GM12878 (cell line): Measurements from ENCODE around the gene TBC1D24. TPM values are rescaled to one million over a fixed set of nuclear protein-coding genes. Genes with fewer than 3 reads are reported as not detected.

ENCODE experiments used
- ATAC-seq: fragments of 200-7000 bp; cut with Tn5 transposase; 3 replicates; pipeline ENCODE4 v1.9.1; 2020; ENCODE audit warnings: mild to moderate bottlenecking, moderate library complexity
- BruUV-seq: library from RNA; stranded (reverse); fragments of 400-500 nt; replicated peaks from 2 replicates; lab custom pipeline; 2021; lab: Mats Ljungman, UMichigan
- CTCF ChIA-PET: fragments of 300-600 bp; sonication (Branson Sonifier 250); formaldehyde crosslinking; extraction: SDS; loops from one replicate; lab custom pipeline; 2021; ENCODE audit warnings: inconsistent platforms; lab: Yijun Ruan, JAX
- POLR2A ChIA-PET: fragments of 350-600 bp; formaldehyde crosslinking; extraction: SDS; loops from one replicate; lab custom pipeline; 2021; ENCODE audit warnings: inconsistent platforms; lab: Charles Lee
- RAD21 ChIA-PET: fragments of 300-600 bp; sonication (Branson Sonifier 250); formaldehyde crosslinking; loops from one replicate; lab custom pipeline; 2023; ENCODE audit warnings: antibody characterized with exemption; ENCODE audit not compliant: unreplicated experiment; lab: Charles Lee
- SMC1A ChIA-PET: fragments of 300-600 bp; sonication (Branson Sonifier 250); formaldehyde crosslinking; loops from one replicate; lab custom pipeline; 2023; ENCODE audit not compliant: unreplicated experiment, uncharacterized antibody; lab: Charles Lee
- DNase-seq: peaks from one replicate; pipeline ENCODE4 v3.0.0-alpha.2; 2011; ENCODE audit warnings: low read depth, low spot score
- FAIRE-seq: peaks from 3 replicates; lab custom pipeline; 2011; peaks lifted over from hg19 to GRCh38; lab: Jason Lieb, UNC
- H2AFZ ChIP-seq: 2 replicates; pipeline ENCODE4 v1.6.0; 2011; ENCODE audit warnings: low read depth, low read length, control low read depth; ENCODE audit not compliant: control insufficient read depth
- H3K27ac ChIP-seq: 2 replicates; pipeline ENCODE4 v1.5.1; 2011; ENCODE audit warnings: control low read depth; ENCODE audit not compliant: control insufficient read depth, insufficient read depth
- H3K27me3 ChIP-seq, 2 experiments: replicated peaks in 1 of 2; 2 replicates each; pipeline versions ENCODE4 v1.6.0 to v1.6.1; 2011; ENCODE audit warnings: low read length in 1 of 2; ENCODE audit not compliant: control insufficient read depth in 2 of 2, insufficient read depth in 2 of 2
- H3K36me3 ChIP-seq, 2 experiments: 2 replicates each; pipeline ENCODE4 v1.5.1; 2011; ENCODE audit warnings: low read length in 1 of 2; ENCODE audit not compliant: control insufficient read depth in 2 of 2, insufficient read depth in 2 of 2
- H3K4me1 ChIP-seq: 2 replicates; pipeline ENCODE4 v1.6.1; 2011; ENCODE audit warnings: mild to moderate bottlenecking, low read length, moderate library complexity, mixed read lengths; ENCODE audit not compliant: control insufficient read depth, insufficient read depth
- H3K4me2 ChIP-seq: 2 replicates; pipeline ENCODE4 v1.6.0; 2011; ENCODE audit warnings: control low read depth; ENCODE audit not compliant: control insufficient read depth, insufficient read depth
- H3K4me3 ChIP-seq: fragments of 200-600 bp; sonication (generic); 2 replicates; pipeline ENCODE4 v1.5.1; 2016
- H3K79me2 ChIP-seq: 2 replicates; pipeline ENCODE4 v1.6.0; 2011; ENCODE audit warnings: low read length; ENCODE audit not compliant: control insufficient read depth, insufficient read depth
- H3K9ac ChIP-seq: 2 replicates; pipeline ENCODE4 v1.8.0; 2011; ENCODE audit warnings: low read length, control low read depth, mixed read lengths; ENCODE audit not compliant: control insufficient read depth, insufficient read depth
- H3K9me3 ChIP-seq: replicated peaks from 3 replicates; pipeline ENCODE4 v1.5.1; 2011; ENCODE audit warnings: mild to moderate bottlenecking, low read length; ENCODE audit not compliant: control insufficient read depth, insufficient read depth
- H4K20me1 ChIP-seq: 2 replicates; pipeline ENCODE4 v1.6.0; 2011; ENCODE audit not compliant: control insufficient read depth, insufficient read depth
- ASH2L ChIP-seq: fragments of 300-600, 200-600 bp; sonication (generic); IDR thresholded peaks from 2 replicates; pipeline ENCODE4 v1.6.1; 2017; ENCODE audit warnings: low read depth, mild to moderate bottlenecking, borderline replicate concordance
- CBFB ChIP-seq: IDR thresholded peaks from 2 replicates; pipeline ENCODE4 v1.6.1; 2016; ENCODE audit warnings: antibody characterized with exemption, low read depth
- CBX5 ChIP-seq: sonication (generic); IDR thresholded peaks from 2 replicates; pipeline ENCODE4 v1.6.1; 2016; ENCODE audit warnings: low read depth, moderate library complexity, mild to moderate bottlenecking, inconsistent platforms
- MTA3 ChIP-seq: IDR thresholded peaks from 2 replicates; pipeline ENCODE4 v1.6.1; 2012; ENCODE audit warnings: low read length, inconsistent platforms, borderline replicate concordance
- MYC ChIP-seq: IDR thresholded peaks from 2 replicates; pipeline ENCODE4 v1.6.1; 2011; ENCODE audit warnings: mild to moderate bottlenecking, low read length, moderate library complexity, inconsistent platforms; ENCODE audit not compliant: insufficient read depth, insufficient replicate concordance, insufficient read length, severe bottlenecking
- NR2C1 ChIP-seq: fragments of 450-650 bp; IDR thresholded peaks from 2 replicates; pipeline ENCODE4 v1.6.1; 2017; ENCODE audit warnings: antibody characterized with exemption, mild to moderate bottlenecking, moderate library complexity
- PBX3 ChIP-seq: IDR thresholded peaks from 2 replicates; pipeline ENCODE4 v1.6.1; 2011; ENCODE audit warnings: mild to moderate bottlenecking, low read depth, low read length, moderate library complexity; ENCODE audit not compliant: insufficient replicate concordance
- RCOR1 ChIP-seq: conservative IDR thresholded peaks from 2 replicates; pipeline ENCODE4 v1.6.1; 2012; ENCODE audit warnings: low read depth, low read length, improper control_type of control experiment
- STAT1 ChIP-seq: fragments of 450-650 bp; conservative IDR thresholded peaks from 2 replicates; pipeline ENCODE4 v1.6.1; 2014; ENCODE audit warnings: antibody characterized with exemption, mild to moderate bottlenecking
- USF1 ChIP-seq: IDR thresholded peaks from 2 replicates; pipeline ENCODE4 v1.6.1; 2011; ENCODE audit warnings: borderline replicate concordance, low read depth, mild to moderate bottlenecking, moderate library complexity, mixed read lengths, low read length; ENCODE audit not compliant: insufficient read depth; ENCODE audit errors: extremely low read length
- ZBED1 ChIP-seq: IDR thresholded peaks from 2 replicates; pipeline ENCODE4 v1.6.1; 2016; ENCODE audit warnings: borderline replicate concordance
- WGBS: methylation state at CpG from one replicate; pipeline ENCODE4 v1.1.6; 2016; ENCODE audit warnings: low lambda C conversion rate; ENCODE audit not compliant: insufficient replicate concordance, insufficient coverage; ENCODE audit errors: missing lambda C conversion rate; 5-methylcytosine and 5-hydroxymethylcytosine counted together
- in situ Hi-C: fragments of 300-500 bp; cut with MboI; formaldehyde crosslinking; loops from 9 replicates; pipeline ENCODE4 v1.14.3; 2018; ENCODE audit warnings: mixed read lengths
- intact Hi-C: fragments of 100-400 bp; cut with micrococcal nuclease; formaldehyde crosslinking; loops from one replicate; pipeline ENCODE4 v1.14.2; 2022; ENCODE audit not compliant: unreplicated experiment
- polyA plus RNA-seq, 11 experiments: library from polyadenylated mRNA; depleted of rRNA in 4 of 11; unstranded in 6 of 11; stranded (reverse) in 5 of 11; fragments of >200 nt; fragmentation: Nextera tagmentation in 4 of 11; fragmentation: Illumina TruSeq in 1 of 11; extraction: Ambion mirVana in 4 of 11; extraction: Trizol in 1 of 11; gene quantifications; 1 replicate in 1 of 11; 2 replicates in 10 of 11; pipeline versions ENCODE4 v1.2.1 to v1.2.3, GENCODE V29; 2011 to 2016; ENCODE audit warnings: inconsistent platforms in 2 of 11, missing spikeins in 2 of 11, low read depth in 1 of 11
- total RNA-seq, 4 experiments: library from RNA; depleted of rRNA in 3 of 4; stranded (reverse); fragments of >200 nt in 3 of 4; fragmentation: Illumina TruSeq in 1 of 4; extraction: Trizol in 1 of 4; gene quantifications; 2 replicates each; pipeline versions ENCODE4 v1.2.1 to v1.2.3, GENCODE V29; 2013 to 2021

TBC1D24 gene
- total and polyA plus RNA-seq, 10 of the 15 experiments (the other 5 are each of a cell fraction or from before 2014, with no cell fraction given) = 1.1 to 9.6 (median 4.5) TPM

GRCh38 chr16:2482249-2482648 is 7.3 kb downstream of the TBC1D24 start (continued):
- TF ChIP-seq ZBED1 (no peak), PBX3 (no peak), RCOR1 (no peak), USF1 (no peak), MTA3 (no peak), ASH2L (no peak), STAT1 (no peak), CBX5 (no peak), CBFB (no peak), NR2C1 (no peak)

- H3K4me3 ChIP-seq = no peak overlapping the region
- no peak overlapping the region for H3K4me2 ChIP-seq
- no peak overlapping the region for H3K27ac ChIP-seq
- WGBS = 77% methylated on average over 32 of the region's 32 CpGs
- ATAC-seq = no peak
- no peak for TF ChIP-seq MYC
- TF ChIP-seq, all 136 proteins: peak for 0
- H3K9me3 ChIP-seq = no peaks in the 10 kb centered on the region
- DNase-seq = no peak
- H3K9ac ChIP-seq = no peak overlapping the region
- ChIA-PET CTCF (interaction anchor here (1.5 kb wide), 1 partner anchor 14 kb away, joined by 4 read pairs; no protein-coding TSS in a partner anchor), POLR2A (interaction anchor here (1.2 kb wide), 1 partner anchor 53 kb away, joined by 3 read pairs; the partner anchor contains the start of gene CCNF), SMC1A (no interaction called here), RAD21 (no interaction called here)
- no TSS peak for BruUV-seq
- no peaks in the 10 kb centered on the region for H4K20me1 ChIP-seq
- H3K27me3 ChIP-seq = no peaks in the 10 kb centered on the region
- H3K79me2 ChIP-seq = no peaks in the 10 kb centered on the region
- H2AFZ ChIP-seq = no peak overlapping the region
- no peak for FAIRE-seq
- in situ Hi-C loops = no loop called here
- no peaks in the 10 kb centered on the region for H3K36me3 ChIP-seq
- intact Hi-C loops = no loop called here
- peaks cover 15% of the 10 kb centered on the region for H3K4me1 ChIP-seq
These were observed 8.0 kb downstream of the TBC1D24 start for GRCh38 chr16:2482708-2483534.
